HCT116 (cell line): ENCODE measurements around the gene ENPP3. TPM values are rescaled to one million over a fixed set of nuclear protein-coding genes. Genes with fewer than 3 reads are reported as not detected.

Experiments used
- ATAC-seq: fragments of 200-7000 bp; cut with Tn5 transposase; 2 replicates; pipeline ENCODE4 v1.9.1; 2020; ENCODE audit warnings: mild to moderate bottlenecking, moderate library complexity
- BruUV-seq: library from RNA; stranded (reverse); fragments of 400-500 nt; replicated peaks from 2 replicates; lab custom pipeline; 2021; lab: Mats Ljungman, UMichigan
- CTCF ChIA-PET: fragments of 300-600 bp; sonication (Branson Sonifier 250); formaldehyde crosslinking; loops from one replicate; lab custom pipeline; 2021; ENCODE audit warnings: antibody characterized with exemption; lab: Charles Lee
- POLR2A ChIA-PET: fragments of 300-600, 350-600 bp; sonication (Branson Sonifier 250); formaldehyde crosslinking; loops from one replicate; lab custom pipeline; 2021; ENCODE audit warnings: antibody characterized with exemption; lab: Charles Lee
- RAD21 ChIA-PET, 2 experiments: fragments of 300-600 bp; sonication (Branson Sonifier 250); formaldehyde crosslinking; loops; one replicate each; lab custom pipeline; 2023; ENCODE audit warnings: low total read pairs in 2 of 2; ENCODE audit not compliant: uncharacterized antibody in 2 of 2, unreplicated experiment in 2 of 2, low non-redundant PET in 1 of 2; lab: Charles Lee
- DNase-seq: peaks from one replicate; pipeline ENCODE4 v3.0.0-alpha.2; 2010; ENCODE audit warnings: low read depth, low spot score
- H2AFZ ChIP-seq: fragments of 200-600 bp; shearing (Covaris generic), sonication (generic); 2 replicates; pipeline ENCODE4 v1.6.1; 2017; ENCODE audit warnings: low read depth, mixed run types, mixed read lengths, antibody characterized with exemption, low read length; ENCODE audit not compliant: poor library complexity, severe bottlenecking
- H3K27ac ChIP-seq: 2 replicates; pipeline ENCODE4 v1.5.1; 2012; ENCODE audit warnings: low read depth, low read length
- H3K27me3 ChIP-seq: fragments of 200-600 bp; sonication (generic); 2 replicates; pipeline ENCODE4 v1.6.1; 2016; ENCODE audit warnings: mixed run types, low read length, mixed read lengths; ENCODE audit not compliant: insufficient read depth
- H3K36me3 ChIP-seq, 2 experiments: fragments of 200-500 bp in 1 of 2; fragments of 200-600 bp in 1 of 2; sonication (Bioruptor generic) in 1 of 2; sonication (generic) in 1 of 2; 2 replicates each; pipeline versions ENCODE4 v1.5.1 to v1.6.1; 2014 to 2016; ENCODE audit warnings: low read length in 2 of 2, inconsistent platforms in 1 of 2, mixed read lengths in 1 of 2, mixed run types in 1 of 2; ENCODE audit not compliant: insufficient read depth in 2 of 2, control insufficient read depth in 1 of 2
- H3K4me1 ChIP-seq, 2 experiments: fragments of 200-600 bp in 1 of 2; sonication (generic) in 1 of 2; 2 replicates each; pipeline versions ENCODE4 v1.5.1 to v1.6.1; 2012 to 2017; ENCODE audit warnings: low read length in 2 of 2, inconsistent platforms in 1 of 2, mild to moderate bottlenecking in 1 of 2, mixed read lengths in 1 of 2, mixed run types in 1 of 2, moderate library complexity in 1 of 2; ENCODE audit not compliant: insufficient read depth in 2 of 2, control insufficient read depth in 1 of 2
- H3K4me2 ChIP-seq: fragments of 200-600 bp; sonication (generic); 2 replicates; pipeline ENCODE4 v1.6.1; 2017; ENCODE audit warnings: mixed run types, low read length, mixed read lengths
- H3K4me3 ChIP-seq, 2 experiments: fragments of 200-600 bp in 1 of 2; sonication (generic) in 1 of 2; replicated peaks in 1 of 2; 2 replicates each; pipeline ENCODE4 v1.5.1; 2011 to 2016; ENCODE audit warnings: low read length in 2 of 2, control low read depth in 1 of 2, low read depth in 1 of 2, mild to moderate bottlenecking in 1 of 2, mixed read lengths in 1 of 2, mixed run types in 1 of 2
- H3K79me2 ChIP-seq: fragments of 200-600 bp; sonication (generic); 2 replicates; pipeline ENCODE4 v1.6.1; 2017; ENCODE audit warnings: mild to moderate bottlenecking, mixed run types, low read length, moderate library complexity, mixed read lengths; ENCODE audit not compliant: insufficient read depth
- H3K9ac ChIP-seq: fragments of 200-600 bp; sonication (generic); 2 replicates; pipeline ENCODE4 v1.6.1; 2016; ENCODE audit warnings: low read length, mixed read lengths
- H3K9me2 ChIP-seq: fragments of 200-600 bp; sonication (generic), shearing (Covaris generic); 2 replicates; pipeline ENCODE4 v1.6.1; 2017; ENCODE audit warnings: mixed run types, mild to moderate bottlenecking, moderate library complexity; ENCODE audit not compliant: insufficient read depth
- H3K9me3 ChIP-seq, 2 experiments: fragments of 200-500 bp in 1 of 2; fragments of 200-600 bp in 1 of 2; sonication (Bioruptor generic) in 1 of 2; sonication (generic) in 1 of 2; 2 replicates each; pipeline ENCODE4 v1.6.1; 2014 to 2017; ENCODE audit warnings: low read length in 2 of 2, mixed read lengths in 2 of 2, inconsistent platforms in 1 of 2, low read depth in 1 of 2, mild to moderate bottlenecking in 1 of 2, mixed run types in 1 of 2, moderate library complexity in 1 of 2; ENCODE audit not compliant: control insufficient read depth in 1 of 2, insufficient read depth in 1 of 2
- H4K20me1 ChIP-seq: fragments of 200-600 bp; sonication (generic), shearing (Covaris generic); 2 replicates; pipeline ENCODE4 v1.6.1; 2017; ENCODE audit warnings: mixed run types, mild to moderate bottlenecking, moderate library complexity; ENCODE audit not compliant: insufficient read depth
- ATF3 ChIP-seq: IDR thresholded peaks from 2 replicates; pipeline ENCODE4 v1.6.1; 2012
- CBX3 ChIP-seq: IDR thresholded peaks from 2 replicates; pipeline ENCODE4 v1.6.1; 2012; ENCODE audit warnings: low read depth
- CTCF ChIP-seq, 3 experiments: fragments of 200-600 bp in 1 of 3; sonication (generic) in 1 of 3; IDR thresholded peaks in 2 of 3; conservative IDR thresholded peaks in 1 of 3; 2 replicates each; pipeline ENCODE4 v1.5.1; 2012 to 2017; ENCODE audit warnings: low read depth in 2 of 3, low read length in 2 of 3, antibody characterized with exemption in 1 of 3, borderline replicate concordance in 1 of 3, control low read depth in 1 of 3, mild to moderate bottlenecking in 1 of 3, mixed read lengths in 1 of 3, mixed run types in 1 of 3, moderate library complexity in 1 of 3; ENCODE audit not compliant: insufficient read depth in 1 of 3
- ELF1 ChIP-seq: IDR thresholded peaks from 2 replicates; pipeline ENCODE4 v1.6.1; 2012; ENCODE audit warnings: low read depth, borderline replicate concordance
- EZH2phosphoT487 ChIP-seq: fragments of 200-600 bp; IDR thresholded peaks from 2 replicates; pipeline ENCODE4 v1.6.1; 2018; ENCODE audit warnings: antibody characterized with exemption, borderline replicate concordance
- FOSL1 ChIP-seq: IDR thresholded peaks from 2 replicates; pipeline ENCODE4 v1.6.1; 2012; ENCODE audit warnings: low read depth
- JUND ChIP-seq: IDR thresholded peaks from 2 replicates; pipeline ENCODE4 v1.6.1; 2012
- POLR2A ChIP-seq: IDR thresholded peaks from 2 replicates; pipeline ENCODE4 v1.7.0; 2011; ENCODE audit warnings: borderline replicate concordance; ENCODE audit not compliant: insufficient read depth, insufficient read length; ENCODE audit errors: extremely low read depth
- POLR2AphosphoS5 ChIP-seq: IDR thresholded peaks from 2 replicates; pipeline ENCODE4 v1.6.1; 2011; ENCODE audit warnings: mild to moderate bottlenecking, low read depth, low read length, moderate library complexity
- REST ChIP-seq: IDR thresholded peaks from 2 replicates; pipeline ENCODE4 v1.6.1; 2012; ENCODE audit warnings: low read depth
- SP1 ChIP-seq: IDR thresholded peaks from 2 replicates; pipeline ENCODE4 v1.6.1; 2012; ENCODE audit warnings: low read depth
- SRF ChIP-seq: IDR thresholded peaks from 2 replicates; pipeline ENCODE4 v1.6.1; 2012; ENCODE audit warnings: low read depth
- TCF7L2 ChIP-seq: IDR thresholded peaks from 2 replicates; pipeline ENCODE4 v1.7.0; 2011; ENCODE audit warnings: borderline replicate concordance, inconsistent platforms; ENCODE audit not compliant: insufficient read depth, insufficient read length; ENCODE audit errors: extremely low read depth
- ZBTB33 ChIP-seq: IDR thresholded peaks from 2 replicates; pipeline ENCODE4 v1.6.1; 2011; ENCODE audit warnings: mild to moderate bottlenecking, low read length, moderate library complexity; ENCODE audit not compliant: insufficient replicate concordance; ENCODE audit errors: extremely low read depth
- ZFX ChIP-seq: fragments of 450-650 bp; IDR thresholded peaks from 2 replicates; pipeline ENCODE4 v1.6.1; 2017
- ZNF274 ChIP-seq: fragments of 200-500 bp; sonication (Bioruptor generic); IDR thresholded peaks from 2 replicates; pipeline ENCODE4 v1.6.1; 2014; ENCODE audit warnings: mild to moderate bottlenecking, low read depth, low read length, inconsistent platforms
- intact Hi-C: fragments of 100-400 bp; cut with micrococcal nuclease; formaldehyde crosslinking; loops from 2 replicates; pipeline ENCODE4 v1.10.0; 2022
- total RNA-seq: library from RNA; stranded (reverse); gene quantifications from one replicate; pipeline ENCODE4 v1.2.1, GENCODE V29; 2021; ENCODE audit not compliant: unreplicated experiment

ENPP3 gene
- total RNA-seq, 1 experiment from 2014 or later: 0.15 TPM

- Histone ChIP-seq H3K27me3 (no peaks in the 10 kb centered on the region), H2AFZ (no peak overlapping the region), H3K36me3 (no peaks in the 10 kb centered on the region), H3K79me2 (no peaks in the 10 kb centered on the region), H3K27ac (no peak overlapping the region), H3K4me3 (no peak overlapping the region), H3K4me2 (no peak overlapping the region), H3K4me1 (no peaks in the 10 kb centered on the region), H3K9me2 (no peaks in the 10 kb centered on the region), H3K9ac (no peak overlapping the region), H3K9me3 (no peaks in the 10 kb centered on the region), H4K20me1 (no peaks in the 10 kb centered on the region)
- intact Hi-C loops: no loop called here
- TF ChIP-seq CBX3 (no peak), FOSL1 (no peak), SRF (no peak), POLR2AphosphoS5 (no peak), REST (no peak), EZH2phosphoT487 (no peak), TCF7L2 (no peak), SP1 (no peak), ZNF274 (no peak), JUND (no peak), ELF1 (no peak), ZBTB33 (no peak), ZFX (no peak), POLR2A (no peak), ATF3 (no peak), CTCF (IDR thresholded peaks at IDR 0.05 in 2 of 3, conservative IDR thresholded peaks at IDR 0.05 in 1 of 3; ENCODE audit: borderline replicate concordance in 1 of 3, insufficient read depth in 1 of 3, low read depth in 2 of 3, low read length in 2 of 3) (no peak)
- ATAC-seq (no peak), DNase-seq (no peak)
- ChIA-PET RAD21 (no interaction called here), CTCF (no interaction called here), POLR2A (no interaction called here)
- BruUV-seq: no TSS peak
Observed at GRCh38 chr6:131724114-131724513, 87.0 kb downstream of the ENPP3 start.
